Heart left ventricle (tissue), 13 donors: ENCODE results near the gene ARSB.
"Not testable (repeated sequence)": the region's sequence is repeated elsewhere in the genome, so short reads cannot be mapped to it uniquely, and the experiment has no call there.

ENCODE experiments used
- CTCF ChIP-seq, 12 donors: fragments of 200-600 bp; sonication (generic) in 4 of 12; IDR thresholded peaks; one replicate each; pipeline versions ENCODE4 v1.5.0 to v1.8.0; 2018 to 2022; ENCODE audit warnings: antibody characterized with exemption in 12 of 12, mild to moderate bottlenecking in 5 of 12
- POLR2A ChIP-seq, 2 donors: fragments of 450-650 bp; IDR thresholded peaks; one replicate each; pipeline ENCODE4 v1.6.1; 2017; ENCODE audit warnings: antibody characterized with exemption in 2 of 2, mild to moderate bottlenecking in 2 of 2, moderate library complexity in 2 of 2
- donor health status: ischemic (EF 13 %, LVEDD 7.1; RV severe dilation, severe dysfunction).
- donor health status: DM: no; HTN: yes; CAD: no.
- donor health status: DM: no; HTN: no; CAD: no.
- donor health status: ischemic (EF 25% LVEDD 6.9; RV normal size, moderate dysfunction).
- donor health status: ischemic (EF 25% LVEDD 5.7; RV mildly dilated, moderate dysfunction).
- donor health status: ischemic (EF 35%, LVEDD 5.7; RV mildly dilated, moderate dysfunction).
- donor health status: nonischemic (EF 11% LVEDD 7.7; RV severe dilation, severe dysfunction).
- donor health status: DM: yes; HTN: yes; CAD: no.
- donor health status: PGD.
- donor health status: ischemic (EF 29% LVEDD 5.4; RV normal size, mild dysfunction).
- donor health status: nonischemic (EF 23%, LVEDD 6.1; RV moderate dilation, normal function).

GRCh38 chr5:78866076-78866475 lies 119.0 kb downstream of the ARSB start:
- TF ChIP-seq CTCF, POLR2A (IDR thresholded peaks at IDR 0.05): not testable (repeated sequence)
